OCI-LY3 (cell line): ENCODE data around the gene IRX5.

ENCODE experiments used
- EZH2phosphoT487 ChIP-seq: fragments of 200-600 bp; shearing (Covaris generic); IDR thresholded peaks from 2 replicates; pipeline ENCODE4 v1.6.1; 2018; ENCODE audit warnings: antibody characterized with exemption, mixed run types, low read depth
- TF ChIP-seq, protein P1 (sequence below): fragments of 200-600, 300-600 bp; sonication (generic); IDR thresholded peaks from 2 replicates; pipeline ENCODE4 v1.5.1; 2014; ENCODE audit warnings: antibody characterized with exemption, low read length, low read depth

DNA sequence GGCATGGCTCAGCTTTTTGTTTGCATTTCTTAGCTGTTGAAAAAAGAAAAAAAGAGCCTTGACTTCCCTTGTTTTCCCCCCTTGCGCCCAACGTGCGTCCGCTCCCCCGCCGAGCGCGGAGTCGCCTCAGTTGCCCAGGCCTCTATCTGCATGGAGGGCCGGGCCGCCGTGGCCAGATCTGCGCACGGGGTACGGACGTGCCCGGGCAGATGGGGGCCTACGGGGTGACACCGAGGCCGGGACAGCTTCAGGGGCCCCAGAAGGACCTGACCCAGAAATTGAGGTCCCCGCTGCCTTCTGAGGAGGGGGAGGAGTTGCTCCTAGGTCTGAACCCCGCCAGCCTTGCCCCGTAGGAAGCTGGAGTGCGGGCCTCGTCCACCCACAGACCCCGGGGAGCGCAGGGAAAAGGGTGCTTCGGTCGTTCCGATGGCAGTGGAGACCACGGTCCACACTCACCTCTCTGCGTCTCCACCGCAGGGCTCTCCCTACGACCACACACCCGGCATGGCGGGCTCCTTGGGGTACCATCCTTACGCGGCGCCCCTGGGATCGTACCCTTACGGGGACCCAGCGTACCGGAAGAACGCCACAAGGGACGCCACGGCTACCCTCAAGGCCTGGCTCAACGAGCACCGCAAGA lies 1.5 kb downstream of the IRX5 start:
- TF ChIP-seq, protein P1, sequence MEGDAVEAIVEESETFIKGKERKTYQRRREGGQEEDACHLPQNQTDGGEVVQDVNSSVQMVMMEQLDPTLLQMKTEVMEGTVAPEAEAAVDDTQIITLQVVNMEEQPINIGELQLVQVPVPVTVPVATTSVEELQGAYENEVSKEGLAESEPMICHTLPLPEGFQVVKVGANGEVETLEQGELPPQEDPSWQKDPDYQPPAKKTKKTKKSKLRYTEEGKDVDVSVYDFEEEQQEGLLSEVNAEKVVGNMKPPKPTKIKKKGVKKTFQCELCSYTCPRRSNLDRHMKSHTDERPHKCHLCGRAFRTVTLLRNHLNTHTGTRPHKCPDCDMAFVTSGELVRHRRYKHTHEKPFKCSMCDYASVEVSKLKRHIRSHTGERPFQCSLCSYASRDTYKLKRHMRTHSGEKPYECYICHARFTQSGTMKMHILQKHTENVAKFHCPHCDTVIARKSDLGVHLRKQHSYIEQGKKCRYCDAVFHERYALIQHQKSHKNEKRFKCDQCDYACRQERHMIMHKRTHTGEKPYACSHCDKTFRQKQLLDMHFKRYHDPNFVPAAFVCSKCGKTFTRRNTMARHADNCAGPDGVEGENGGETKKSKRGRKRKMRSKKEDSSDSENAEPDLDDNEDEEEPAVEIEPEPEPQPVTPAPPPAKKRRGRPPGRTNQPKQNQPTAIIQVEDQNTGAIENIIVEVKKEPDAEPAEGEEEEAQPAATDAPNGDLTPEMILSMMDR, result no peak
- TF ChIP-seq EZH2phosphoT487, result no peak
